H7 (cell line): ENCODE results near the gene RSPO4. TPM values are rescaled to one million over a fixed set of nuclear protein-coding genes. Genes with fewer than 3 reads are reported as not detected.
"Not testable (repeated sequence)": the region's sequence is repeated elsewhere in the genome, so short reads cannot be mapped to it uniquely, and the experiment has no call there.

Source experiments
- DNase-seq: peaks from one replicate; pipeline ENCODE4 v3.0.0; 2012
- H3K27me3 ChIP-seq: 2 replicates; pipeline ENCODE4 v1.6.0; 2011; ENCODE audit warnings: mild to moderate bottlenecking, low read length; ENCODE audit not compliant: control insufficient read depth, insufficient read depth
- H3K36me3 ChIP-seq: replicated peaks from 2 replicates; pipeline ENCODE4 v1.5.1; 2011; ENCODE audit warnings: low read length; ENCODE audit not compliant: control insufficient read depth, insufficient read depth
- H3K4me3 ChIP-seq: 2 replicates; pipeline ENCODE4 v1.5.1; 2011; ENCODE audit warnings: low read depth, mild to moderate bottlenecking, control low read depth, low read length, moderate library complexity; ENCODE audit not compliant: insufficient read depth
- total RNA-seq: library from RNA; depleted of rRNA; stranded (reverse); fragments of >200 nt; shearing (Covaris generic); gene quantifications from 2 replicates; pipeline ENCODE4 v1.2.3, GENCODE V29; 2014

Gene RSPO4
- total RNA-seq, 1 experiment from 2014 or later, result 0.35 TPM

GRCh38 chr20:992801-993535 lies 9.1 kb downstream of the RSPO4 start:
- DNase-seq, result no peak
- Histone ChIP-seq H3K4me3 (no peak overlapping the region), H3K27me3 (no peaks in the 10 kb centered on the region), H3K36me3 (no peaks in the 10 kb centered on the region; the same call in 1 of the 2 replicates)

- H3K4me3 ChIP-seq, result no peak overlapping the region
- H3K27me3 ChIP-seq, result no peaks in the 10 kb centered on the region
- peak; percentile 70 for DNase-seq
Measured at GRCh38 chr20:991850-992249, 10.3 kb downstream of the RSPO4 start.

GRCh38 chr20:990293-990959 lies 11.7 kb downstream of the RSPO4 start:
- DNase-seq, result no peak
- Histone ChIP-seq H3K36me3 (no peaks in the 10 kb centered on the region), H3K27me3 (no peaks in the 10 kb centered on the region), H3K4me3 (no peak overlapping the region)

More at GRCh38 chr20:991850-992249, 10.3 kb downstream of the RSPO4 start:
- H3K36me3 ChIP-seq, result no peaks in the 10 kb centered on the region; the same call in 1 of the 2 replicates

DNA sequence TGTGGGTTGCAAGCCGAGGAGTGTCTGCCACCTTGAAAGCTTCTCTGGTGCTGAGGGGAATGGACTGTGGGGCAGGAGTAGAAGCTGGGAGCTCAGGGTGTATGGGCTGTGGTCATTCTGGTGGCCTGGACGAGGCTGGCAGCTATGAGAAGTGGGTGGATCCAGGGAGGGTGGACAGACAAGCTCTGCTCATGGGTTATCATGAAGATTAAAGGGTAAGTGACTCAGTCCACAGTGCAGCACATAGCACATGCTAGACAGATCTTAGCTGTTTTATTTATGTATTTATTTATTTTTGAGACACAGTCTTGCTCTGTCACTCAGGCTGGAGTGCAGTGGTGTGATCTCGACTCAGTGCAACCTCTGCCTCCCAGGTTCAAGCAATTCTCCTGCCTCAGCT lies 13.8 kb downstream of the RSPO4 start:
- DNase-seq, result no peak
- H3K4me3 ChIP-seq, result no peak overlapping the region
- no peaks in the 10 kb centered on the region for H3K27me3 ChIP-seq
- no peaks in the 10 kb centered on the region for H3K36me3 ChIP-seq

- Histone ChIP-seq H3K4me3 (no peak overlapping the region), H3K27me3 (no peaks in the 10 kb centered on the region), H3K36me3 (no peaks in the 10 kb centered on the region)
- no peak for DNase-seq
Measured at GRCh38 chr20:987677-988076, 14.4 kb downstream of the RSPO4 start.

- no peaks in the 10 kb centered on the region for H3K27me3 ChIP-seq
- no peak overlapping the region for H3K4me3 ChIP-seq
- DNase-seq, result no peak
- H3K36me3 ChIP-seq, result no peaks in the 10 kb centered on the region
Measured at GRCh38 chr20:986733-987355, 15.3 kb downstream of the RSPO4 start.

GRCh38 chr20:984994-985393 lies 17.1 kb downstream of the RSPO4 start:
- H3K36me3 ChIP-seq, H3K27me3 ChIP-seq, H3K4me3 ChIP-seq, DNase-seq: not testable (repeated sequence)

GRCh38 chr20:982754-983153 lies 19.4 kb downstream of the RSPO4 start:
- peak; percentile 55 for DNase-seq

DNA sequence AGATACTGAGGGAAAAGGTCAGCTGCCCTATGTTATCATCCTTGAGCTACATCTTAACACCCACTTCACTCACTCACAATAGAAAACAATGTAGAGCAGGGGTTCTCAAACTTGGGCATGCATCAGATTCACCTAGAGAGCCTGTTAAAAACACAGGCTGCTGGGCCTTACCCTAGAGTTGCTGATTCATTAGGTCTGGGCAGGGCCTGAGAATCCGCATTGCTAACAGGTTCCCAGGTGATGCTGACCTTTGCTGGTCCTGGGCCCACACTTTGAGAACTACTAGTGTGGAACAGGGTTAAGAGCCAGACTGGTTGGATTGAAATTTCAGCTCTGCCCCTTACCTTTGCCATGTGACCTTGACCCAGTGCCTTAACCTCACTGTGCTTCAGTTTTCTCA lies 25.1 kb downstream of the RSPO4 start:
- Histone ChIP-seq H3K27me3 (no peaks in the 10 kb centered on the region; the same call in 1 of the 2 replicates), H3K36me3 (no peaks in the 10 kb centered on the region), H3K4me3 (no peak overlapping the region)
- DNase-seq, result no peak

More at GRCh38 chr20:982754-983153, 19.4 kb downstream of the RSPO4 start:
- Histone ChIP-seq H3K36me3 (no peaks in the 10 kb centered on the region), H3K27me3 (no peaks in the 10 kb centered on the region; the same call in 1 of the 2 replicates), H3K4me3 (no peak overlapping the region)

GRCh38 chr20:976033-976432 lies 26.1 kb downstream of the RSPO4 start:
- no peaks in the 10 kb centered on the region; the same call in 1 of the 2 replicates for H3K27me3 ChIP-seq
- H3K36me3 ChIP-seq, result no peaks in the 10 kb centered on the region
- no peak for DNase-seq
- H3K4me3 ChIP-seq, result no peak overlapping the region

- Histone ChIP-seq H3K27me3 (no peaks in the 10 kb centered on the region), H3K4me3 (no peak overlapping the region), H3K36me3 (no peaks in the 10 kb centered on the region)
- DNase-seq, result peak; percentile 82
Measured at GRCh38 chr20:973785-974194, 28.3 kb downstream of the RSPO4 start.

DNA sequence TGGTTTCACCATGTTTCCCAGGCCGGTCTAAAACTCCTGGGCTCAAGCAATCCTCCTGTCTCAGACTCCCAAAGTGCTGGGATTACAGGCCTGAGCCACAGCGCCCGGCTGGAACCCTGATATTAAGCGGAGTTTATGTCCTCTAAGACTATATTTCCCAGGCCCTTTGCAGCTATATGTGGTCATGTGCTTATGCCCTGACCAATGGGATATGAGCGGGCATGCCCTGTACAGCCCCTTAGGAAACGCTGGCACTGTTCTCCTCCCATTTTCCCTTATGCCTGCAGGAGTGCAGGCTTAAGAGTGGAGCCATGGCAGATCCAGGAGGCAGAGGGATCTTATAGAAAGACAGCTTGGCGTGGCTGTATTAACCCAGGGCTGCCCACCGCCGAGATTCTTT lies 29.9 kb downstream of the RSPO4 start:
- DNase-seq, result no peak
- H3K36me3 ChIP-seq, result no peaks in the 10 kb centered on the region
- no peaks in the 10 kb centered on the region for H3K27me3 ChIP-seq
- H3K4me3 ChIP-seq, result no peak overlapping the region

GRCh38 chr20:971346-971745 lies 30.8 kb downstream of the RSPO4 start:
- Histone ChIP-seq H3K4me3 (no peak overlapping the region), H3K27me3 (no peaks in the 10 kb centered on the region), H3K36me3 (no peaks in the 10 kb centered on the region)
- no peak for DNase-seq

DNA sequence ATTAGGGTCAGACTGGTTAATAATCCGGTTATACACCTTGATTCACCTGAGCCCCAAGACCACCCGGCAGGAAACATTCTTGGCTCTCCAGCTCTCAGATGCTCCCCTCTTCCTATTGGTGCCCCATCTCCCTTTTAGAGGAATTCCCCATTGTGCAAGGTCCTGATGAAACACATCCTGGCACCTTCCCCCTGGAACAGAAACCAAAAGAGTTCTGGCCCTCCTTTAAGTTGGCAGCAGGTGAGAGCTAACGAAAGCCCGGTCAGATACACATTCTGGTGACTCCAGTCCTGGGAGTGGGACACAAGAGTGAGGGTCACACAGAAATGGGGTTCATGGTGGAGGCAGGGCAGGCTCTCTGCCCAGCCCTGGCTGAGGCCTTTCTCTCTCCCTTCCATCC lies 32.2 kb downstream of the RSPO4 start:
- no peak overlapping the region for H3K4me3 ChIP-seq
- H3K36me3 ChIP-seq, result no peaks in the 10 kb centered on the region
- H3K27me3 ChIP-seq, result no peaks in the 10 kb centered on the region
- DNase-seq, result no peak
